ENCODE measurements around the gene CTNND2. TPM values are rescaled to one million over a fixed set of nuclear protein-coding genes. Genes with fewer than 3 reads are reported as not detected.
"Not testable (repeated sequence)": the region's sequence is repeated elsewhere in the genome, so short reads cannot be mapped to it uniquely, and the experiment has no call there.

Gene CTNND2
- total and polyA plus RNA-seq, 9 of the 15 experiments (the other 6 are each of a cell fraction or from before 2014, with no cell fraction given): 0.03 to 0.35 TPM; not detected in 7

- TF ChIP-seq FOXP4 (CRISPR knock-in tag; IDR thresholded peaks at IDR 0.05; ENCODE audit: borderline replicate concordance): no peak
These were observed 584.2 kb downstream of the CTNND2 start (continued) for GRCh38 chr5:11319836-11320580.

DNA sequence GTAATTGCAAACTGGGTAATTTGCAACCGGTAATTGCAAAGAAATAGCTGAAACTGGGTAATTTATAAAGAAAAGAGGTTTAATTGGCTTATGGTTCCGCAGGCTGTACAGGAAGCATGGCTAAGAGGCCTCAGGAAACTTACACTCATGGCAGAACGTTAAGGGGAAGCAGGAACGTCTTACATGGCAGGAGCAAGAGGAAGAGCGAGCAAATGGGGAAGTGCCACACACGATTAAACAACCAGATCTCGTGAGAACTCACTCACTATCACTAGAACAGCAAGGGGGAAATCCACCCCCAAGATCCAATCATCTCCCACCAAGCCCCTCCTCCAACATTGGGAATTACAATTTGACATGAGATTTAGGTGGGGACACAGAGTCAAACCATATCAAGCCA lies 590.6 kb downstream of the CTNND2 start:
- POLR2A ChIA-PET; H3K9me1 ChIP-seq (ENCODE audit: control insufficient read depth, insufficient read depth, low read length); CTCF ChIA-PET (ENCODE audit: low intra/inter-chr PET ratio); H3K4me3 ChIP-seq; H3K4me2 ChIP-seq (ENCODE audit: insufficient read depth, low read length); in situ Hi-C loops (cut with MboI); H3K79me2 ChIP-seq (ENCODE audit: control insufficient read depth, insufficient read depth, low read length); BruUV-seq (replicated peaks); FAIRE-seq; H4K20me1 ChIP-seq (replicated peaks; ENCODE audit: control insufficient read depth, insufficient read depth, low read length); ATAC-seq; DNase-seq (ENCODE audit: extremely low read depth in 1 of 4, low spot score in 3 of 4); H3K4me1 ChIP-seq (replicated peaks in 1 of 2; ENCODE audit: control insufficient read depth in 2 of 2, insufficient read depth in 2 of 2, low read length in 2 of 2); H3K36me3 ChIP-seq (ENCODE audit: control insufficient read depth, insufficient read depth, low read length); H2AFZ ChIP-seq (ENCODE audit: low read depth, low read length); H3K9ac ChIP-seq (ENCODE audit: insufficient read depth in 1 of 2, low read depth in 2 of 2, low read length in 2 of 2); intact Hi-C loops (cut with micrococcal nuclease); H3K27ac ChIP-seq (ENCODE audit: extremely low read depth, low read depth, low read length); H3K9me3 ChIP-seq (replicated peaks; ENCODE audit: control insufficient read depth, insufficient read depth, low read depth, low read length); H3K27me3 ChIP-seq (ENCODE audit: control insufficient read depth in 2 of 2, insufficient read depth in 2 of 2, low read length in 2 of 2): not testable (repeated sequence)
- 0% methylated on average over 7 of the region's 7 CpGs for WGBS (ENCODE audit: insufficient coverage, low coverage, missing lambda C conversion rate)
- TF ChIP-seq SPI1 (IDR thresholded peaks at IDR 0.05; ENCODE audit: borderline replicate concordance, low read depth, low read length): peak; percentile 59; the same call in 1 of the 2 replicates

All from K562 (cell line).